ENCODE results near the gene NRM.
"Not testable (repeated sequence)": the region's sequence is repeated elsewhere in the genome, so short reads cannot be mapped to it uniquely, and the experiment has no call there.

NRM gene

GRCh38 chr6:30672445-30673253 lies 18.1 kb downstream of the NRM start, which contains the start of gene DHX16:
DHX16 (minus strand) TSS chr6:30673006; CDS start chr6:30672841, 165 bp downstream.
- Histone ChIP-seq H3K9me3 (ENCODE audit: control insufficient read depth, insufficient read depth, low read length) (no peaks in the 10 kb centered on the region), H3K4me1 (ENCODE audit: insufficient read depth, low read length) (no peaks in the 10 kb centered on the region), H3K36me3 (ENCODE audit: insufficient read depth, low read length) (peaks cover 4% of the 10 kb centered on the region; the same call in 1 of the 2 replicates), H3K9ac (ENCODE audit: low read depth, low read length) (peak within 1 kb of the TSS; percentile 78)

GRCh38 chr6:30670760-30671527 lies 19.8 kb downstream of the NRM start:
- H3K36me3 ChIP-seq (ENCODE audit: insufficient read depth, low read length): peaks cover 3% of the 10 kb centered on the region; the same call in 1 of the 2 replicates
- H3K9me3 ChIP-seq (ENCODE audit: control insufficient read depth, insufficient read depth, low read length): no peaks in the 10 kb centered on the region
- no peaks in the 10 kb centered on the region for H3K4me1 ChIP-seq (ENCODE audit: insufficient read depth, low read length)
- no peak overlapping the region for H3K9ac ChIP-seq (ENCODE audit: low read depth, low read length)

- not testable (repeated sequence) for H3K9me3 ChIP-seq (ENCODE audit: control insufficient read depth, insufficient read depth, low read length); H3K9ac ChIP-seq (ENCODE audit: low read depth, low read length); H3K4me1 ChIP-seq (ENCODE audit: insufficient read depth, low read length)
- H3K36me3 ChIP-seq (ENCODE audit: insufficient read depth, low read length): peaks cover 27% of the 10 kb centered on the region
These were observed 24.5 kb downstream of the NRM start for GRCh38 chr6:30666300-30666699.

- H3K4me1 ChIP-seq (ENCODE audit: insufficient read depth, low read length): no peaks in the 10 kb centered on the region
- no peak overlapping the region for H3K9ac ChIP-seq (ENCODE audit: low read depth, low read length)
- peaks cover 29% of the 10 kb centered on the region for H3K36me3 ChIP-seq (ENCODE audit: insufficient read depth, low read length)
- no peaks in the 10 kb centered on the region for H3K9me3 ChIP-seq (ENCODE audit: control insufficient read depth, insufficient read depth, low read length)
These were observed 25.6 kb downstream of the NRM start for GRCh38 chr6:30664994-30665767.

GRCh38 chr6:30657922-30658321 lies 32.9 kb downstream of the NRM start:
- H3K36me3 ChIP-seq (ENCODE audit: insufficient read depth, low read length): peaks cover 30% of the 10 kb centered on the region
- H3K4me1 ChIP-seq (ENCODE audit: insufficient read depth, low read length): not testable (repeated sequence)

GRCh38 chr6:30657454-30657853 lies 33.3 kb downstream of the NRM start:
- no peak overlapping the region for H3K9ac ChIP-seq (ENCODE audit: low read depth, low read length)
- peaks cover 29% of the 10 kb centered on the region for H3K36me3 ChIP-seq (ENCODE audit: insufficient read depth, low read length)
- no peaks in the 10 kb centered on the region for H3K4me1 ChIP-seq (ENCODE audit: insufficient read depth, low read length)
- no peaks in the 10 kb centered on the region for H3K9me3 ChIP-seq (ENCODE audit: control insufficient read depth, insufficient read depth, low read length)

More at GRCh38 chr6:30657922-30658321, 32.9 kb downstream of the NRM start:
- H3K9ac ChIP-seq (ENCODE audit: low read depth, low read length); H3K9me3 ChIP-seq (ENCODE audit: control insufficient read depth, insufficient read depth, low read length): not testable (repeated sequence)

- H3K36me3 ChIP-seq (ENCODE audit: insufficient read depth, low read length): peaks cover 25% of the 10 kb centered on the region
These were observed 34.3 kb downstream of the NRM start for GRCh38 chr6:30656513-30656912.

GRCh38 chr6:30655743-30656094 lies 35.1 kb downstream of the NRM start:
- Histone ChIP-seq H3K4me1 (ENCODE audit: insufficient read depth, low read length) (no peaks in the 10 kb centered on the region), H3K36me3 (ENCODE audit: insufficient read depth, low read length) (peaks cover 22% of the 10 kb centered on the region), H3K9ac (ENCODE audit: low read depth, low read length) (no peak overlapping the region), H3K9me3 (ENCODE audit: control insufficient read depth, insufficient read depth, low read length) (no peaks in the 10 kb centered on the region)

More at GRCh38 chr6:30656513-30656912, 34.3 kb downstream of the NRM start:
- no peaks in the 10 kb centered on the region for H3K9me3 ChIP-seq (ENCODE audit: control insufficient read depth, insufficient read depth, low read length)
- no peaks in the 10 kb centered on the region for H3K4me1 ChIP-seq (ENCODE audit: insufficient read depth, low read length)
- no peak overlapping the region for H3K9ac ChIP-seq (ENCODE audit: low read depth, low read length)

- Histone ChIP-seq H3K9me3 (ENCODE audit: control insufficient read depth, insufficient read depth, low read length) (no peaks in the 10 kb centered on the region), H3K36me3 (ENCODE audit: insufficient read depth, low read length) (peaks cover 19% of the 10 kb centered on the region), H3K9ac (ENCODE audit: low read depth, low read length) (no peak overlapping the region), H3K4me1 (ENCODE audit: insufficient read depth, low read length) (no peaks in the 10 kb centered on the region)
These were observed 35.7 kb downstream of the NRM start for GRCh38 chr6:30654798-30655742.

- no peaks in the 10 kb centered on the region for H3K9me3 ChIP-seq (ENCODE audit: control insufficient read depth, insufficient read depth, low read length)
- no peaks in the 10 kb centered on the region for H3K4me1 ChIP-seq (ENCODE audit: insufficient read depth, low read length)
- no peak overlapping the region for H3K9ac ChIP-seq (ENCODE audit: low read depth, low read length)
- H3K36me3 ChIP-seq (ENCODE audit: insufficient read depth, low read length): peaks cover 12% of the 10 kb centered on the region
These were observed 39.6 kb downstream of the NRM start for GRCh38 chr6:30651143-30651542.

GRCh38 chr6:30647242-30648116 lies 43.3 kb downstream of the NRM start:
- Histone ChIP-seq H3K9me3 (ENCODE audit: control insufficient read depth, insufficient read depth, low read length) (no peaks in the 10 kb centered on the region), H3K4me1 (ENCODE audit: insufficient read depth, low read length) (no peaks in the 10 kb centered on the region), H3K36me3 (ENCODE audit: insufficient read depth, low read length) (peaks cover 9% of the 10 kb centered on the region), H3K9ac (ENCODE audit: low read depth, low read length) (peak overlapping the region; percentile 99)

GRCh38 chr6:30646450-30647241 lies 44.1 kb downstream of the NRM start, which contains the start of gene C6orf136:
C6orf136 (plus strand) TSS chr6:30647133; CDS start chr6:30647232, 99 bp downstream.
- Histone ChIP-seq H3K9me3 (ENCODE audit: control insufficient read depth, insufficient read depth, low read length) (no peaks in the 10 kb centered on the region), H3K36me3 (ENCODE audit: insufficient read depth, low read length) (peaks cover 5% of the 10 kb centered on the region; the same call in 1 of the 2 replicates), H3K9ac (ENCODE audit: low read depth, low read length) (peak within 1 kb of the TSS; percentile 99), H3K4me1 (ENCODE audit: insufficient read depth, low read length) (no peaks in the 10 kb centered on the region)

Data from ES-I3 (cell line).